Ishikawa (cell line): ENCODE measurements around the gene DOC2B.

Experiments used
- CEBPB ChIP-seq: IDR thresholded peaks from 2 replicates; pipeline ENCODE4 v1.6.1; 2012
- CREB1 ChIP-seq: IDR thresholded peaks from 2 replicates; pipeline ENCODE4 v1.6.1; 2012; ENCODE audit warnings: low read depth
- EGR1 ChIP-seq: IDR thresholded peaks from 2 replicates; pipeline ENCODE4 v1.6.1; 2012
- EP300 ChIP-seq: IDR thresholded peaks from 2 replicates; pipeline ENCODE4 v1.6.1; 2012; ENCODE audit warnings: borderline replicate concordance
- FOXM1 ChIP-seq: IDR thresholded peaks from 2 replicates; pipeline ENCODE4 v1.6.1; 2012; ENCODE audit warnings: low read depth, borderline replicate concordance
- NFIC ChIP-seq: IDR thresholded peaks from 2 replicates; pipeline ENCODE4 v1.6.1; 2012
- RAD21 ChIP-seq: IDR thresholded peaks from 2 replicates; pipeline ENCODE4 v1.6.1; 2012; ENCODE audit warnings: low read depth
- REST ChIP-seq: IDR thresholded peaks from 2 replicates; pipeline ENCODE4 v1.6.1; 2012; ENCODE audit warnings: low read depth, mild to moderate bottlenecking
- TAF1 ChIP-seq: IDR thresholded peaks from 2 replicates; pipeline ENCODE4 v1.6.1; 2012; ENCODE audit warnings: low read depth, mild to moderate bottlenecking
- TCF12 ChIP-seq: IDR thresholded peaks from 2 replicates; pipeline ENCODE4 v1.6.1; 2012; ENCODE audit warnings: low read depth
- TEAD4 ChIP-seq: IDR thresholded peaks from 2 replicates; pipeline ENCODE4 v1.6.1; 2012
- USF1 ChIP-seq: IDR thresholded peaks from 2 replicates; pipeline ENCODE4 v1.6.1; 2012
- YY1 ChIP-seq: IDR thresholded peaks from 2 replicates; pipeline ENCODE4 v1.6.1; 2012; ENCODE audit warnings: low read depth
- ZBTB7A ChIP-seq: IDR thresholded peaks from 2 replicates; pipeline ENCODE4 v1.6.1; 2012; ENCODE audit warnings: low read depth
- TF ChIP-seq, protein P1 (sequence below): IDR thresholded peaks from 2 replicates; pipeline ENCODE4 v1.6.1; 2012

Gene DOC2B

GRCh38 chr17:208429-208828 lies 27.0 kb upstream of the DOC2B start:
- TF ChIP-seq TCF12 (no peak), USF1 (no peak), YY1 (no peak), FOXM1 (no peak), REST (no peak), NFIC (no peak), TAF1 (no peak), EP300 (no peak), CEBPB (no peak), ZBTB7A (no peak), RAD21 (no peak), EGR1 (no peak)
- TF ChIP-seq, protein P1, sequence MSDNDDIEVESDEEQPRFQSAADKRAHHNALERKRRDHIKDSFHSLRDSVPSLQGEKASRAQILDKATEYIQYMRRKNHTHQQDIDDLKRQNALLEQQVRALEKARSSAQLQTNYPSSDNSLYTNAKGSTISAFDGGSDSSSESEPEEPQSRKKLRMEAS = no peak

- TF ChIP-seq USF1 (no peak), TAF1 (no peak), FOXM1 (no peak), REST (no peak), CEBPB (no peak), CREB1 (no peak), RAD21 (no peak), YY1 (no peak), EGR1 (no peak), TCF12 (no peak), TEAD4 (no peak), ZBTB7A (no peak), NFIC (no peak), EP300 (no peak)
- TF ChIP-seq, protein P1 = no peak
Measured at GRCh38 chr17:207775-208174, 26.3 kb upstream of the DOC2B start.

GRCh38 chr17:206941-207560 lies 25.6 kb upstream of the DOC2B start:
- TF ChIP-seq TEAD4 (no peak), REST (no peak), NFIC (no peak), CREB1 (no peak), YY1 (no peak), USF1 (no peak), ZBTB7A (no peak), EGR1 (no peak), TAF1 (no peak), CEBPB (no peak), TCF12 (no peak), RAD21 (no peak), FOXM1 (no peak), EP300 (no peak)
- TF ChIP-seq, protein P1 = no peak

DNA sequence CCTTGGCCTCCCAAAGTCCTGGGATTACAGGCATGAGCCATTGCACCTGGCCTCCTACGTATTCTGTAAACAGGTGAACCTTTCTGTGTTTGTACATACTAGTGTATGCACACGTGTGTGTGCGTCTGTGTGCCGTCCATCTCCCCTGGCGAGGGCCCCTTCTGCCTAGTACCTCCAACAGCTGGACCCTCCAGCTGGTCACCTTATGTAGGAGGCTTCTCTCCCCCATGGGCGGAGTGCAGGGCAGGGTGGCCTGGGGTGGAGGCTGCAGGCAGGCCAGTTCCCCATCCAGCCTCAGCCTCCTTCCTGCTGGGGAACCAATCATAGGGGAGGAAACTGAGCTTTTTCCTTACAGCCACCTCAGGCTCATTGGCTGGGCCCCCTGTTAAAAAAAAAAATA lies 24.4 kb upstream of the DOC2B start:
- TF ChIP-seq USF1 (no peak), RAD21 (no peak), TCF12 (no peak), EGR1 (no peak), TAF1 (no peak), NFIC (no peak), FOXM1 (no peak), ZBTB7A (no peak), CREB1 (no peak), EP300 (no peak), CEBPB (no peak), TEAD4 (no peak)
- TF ChIP-seq, protein P1 = no peak
